NCI-H1417 (cell line): ENCODE results near the gene HOTAIR.

Source experiments
- DNase-seq, 3 experiments: peaks; one replicate each; lab custom pipeline; 2025; lab: John Stamatoyannopoulos, UW

The HOTAIR gene

GRCh38 chr12:54011665-54012532, 37.1 kb upstream of the HOTAIR start:
- no peak for DNase-seq

- DNase-seq, result no peak
These were observed 36.4 kb upstream of the HOTAIR start for GRCh38 chr12:54010972-54011664.

- DNase-seq, result no peak
These were observed 35.6 kb upstream of the HOTAIR start for GRCh38 chr12:54010053-54010971.

- no peak for DNase-seq
These were observed 34.7 kb upstream of the HOTAIR start for GRCh38 chr12:54009171-54010052.

GRCh38 chr12:54008260-54008552, 33.5 kb upstream of the HOTAIR start:
- no peak for DNase-seq

- no peak for DNase-seq
These were observed 32.9 kb upstream of the HOTAIR start for GRCh38 chr12:54007538-54008259.

- no peak for DNase-seq
These were observed 31.9 kb upstream of the HOTAIR start for GRCh38 chr12:54006559-54007220.

- DNase-seq, result peak; percentile 69 to 90 (median 85)
These were observed 31.3 kb upstream of the HOTAIR start for GRCh38 chr12:54005853-54006558.

- no peak for DNase-seq
These were observed 30.7 kb upstream of the HOTAIR start for GRCh38 chr12:54005531-54005852.

GRCh38 chr12:54004841-54005530, 30.2 kb upstream of the HOTAIR start:
- peak in 1 of 3 experiments; percentile 15 for DNase-seq

- no peak for DNase-seq
These were observed 29.5 kb upstream of the HOTAIR start for GRCh38 chr12:54004063-54004840.

GRCh38 chr12:54003625-54004024, 28.9 kb upstream of the HOTAIR start:
- DNase-seq, result no peak

- no peak for DNase-seq
These were observed 28.2 kb upstream of the HOTAIR start for GRCh38 chr12:54002915-54003389.

- no peak for DNase-seq
These were observed 27.6 kb upstream of the HOTAIR start for GRCh38 chr12:54002278-54002914.

- DNase-seq, result no peak
These were observed 26.8 kb upstream of the HOTAIR start for GRCh38 chr12:54001283-54002187.
